Nephron (organoid): Measurements from ENCODE around the gene RADIL.

Experiments used
- H3K27ac Mint-ChIP-seq, 3 experiments: 2 replicates each; pipeline ENCODE4 v1.8.0; 2020; ENCODE audit warnings: mixed read lengths in 3 of 3, mild to moderate bottlenecking in 2 of 3, moderate library complexity in 1 of 3
- H3K27me3 Mint-ChIP-seq: 2 replicates; pipeline ENCODE4 v1.8.0; 2021; ENCODE audit warnings: low read depth, mild to moderate bottlenecking, moderate library complexity, mixed read lengths
- H3K36me3 Mint-ChIP-seq: 2 replicates; pipeline ENCODE4 v1.8.0; 2020; ENCODE audit warnings: low read depth, mixed read lengths
- H3K4me1 Mint-ChIP-seq: 2 replicates; pipeline ENCODE4 v1.8.0; 2020; ENCODE audit warnings: mixed read lengths
- H3K4me3 Mint-ChIP-seq, 3 experiments: 2 replicates each; pipeline ENCODE4 v1.8.0; 2020; ENCODE audit warnings: mild to moderate bottlenecking in 3 of 3, mixed read lengths in 3 of 3, moderate library complexity in 2 of 3
- H3K9me3 Mint-ChIP-seq: 2 replicates; pipeline ENCODE4 v1.8.0; 2020; ENCODE audit warnings: mixed read lengths
- CTCF ChIP-seq, 3 experiments: fragments of 200-600 bp; sonication (generic); IDR thresholded peaks; one replicate each; pipeline ENCODE4 v1.5.0; 2021; ENCODE audit warnings: antibody characterized with exemption in 3 of 3; ENCODE audit not compliant: unreplicated experiment in 3 of 3

RADIL gene

GRCh38 chr7:4886671-4887070, 3.2 kb upstream of the RADIL start:
- H3K27ac Mint-ChIP-seq: no peak overlapping the region
- no peak for TF ChIP-seq CTCF (IDR thresholded peaks at IDR 0.05; ENCODE audit: unreplicated experiment in 3 of 3)
- H3K27me3 Mint-ChIP-seq: peaks cover 27% of the 10 kb centered on the region
- no peaks in the 10 kb centered on the region for H3K9me3 Mint-ChIP-seq
- no peaks in the 10 kb centered on the region for H3K36me3 Mint-ChIP-seq
- H3K4me1 Mint-ChIP-seq: peaks cover 12% of the 10 kb centered on the region
- no peak overlapping the region for H3K4me3 Mint-ChIP-seq

GRCh38 chr7:4885317-4885807, 1.8 kb upstream of the RADIL start:
- Mint-ChIP-seq H3K27ac (no peak overlapping the region), H3K4me3 (peak overlapping the region in 2 of 3 experiments; percentile 27 to 30), H3K27me3 (peaks cover 21% of the 10 kb centered on the region), H3K4me1 (peaks cover 15% of the 10 kb centered on the region), H3K9me3 (no peaks in the 10 kb centered on the region), H3K36me3 (no peaks in the 10 kb centered on the region)
- no peak for TF ChIP-seq CTCF (IDR thresholded peaks at IDR 0.05; ENCODE audit: unreplicated experiment in 3 of 3)

- peaks cover 20% of the 10 kb centered on the region for H3K27me3 Mint-ChIP-seq
- no peak overlapping the region for H3K27ac Mint-ChIP-seq
- peak overlapping the region; percentile 25 to 74 (median 53) for H3K4me3 Mint-ChIP-seq
- TF ChIP-seq CTCF (IDR thresholded peaks at IDR 0.05; ENCODE audit: unreplicated experiment in 3 of 3): no peak
- no peaks in the 10 kb centered on the region for H3K36me3 Mint-ChIP-seq
- H3K4me1 Mint-ChIP-seq: peaks cover 19% of the 10 kb centered on the region
- H3K9me3 Mint-ChIP-seq: no peaks in the 10 kb centered on the region
These were observed 648 bp upstream of the RADIL start for GRCh38 chr7:4884164-4884563.

- Mint-ChIP-seq H3K36me3 (no peaks in the 10 kb centered on the region), H3K27ac (no peak overlapping the region), H3K4me3 (peak overlapping the region; percentile 83 to 89 (median 87)), H3K9me3 (no peaks in the 10 kb centered on the region), H3K4me1 (peaks cover 19% of the 10 kb centered on the region), H3K27me3 (peaks cover 18% of the 10 kb centered on the region)
- TF ChIP-seq CTCF (IDR thresholded peaks at IDR 0.05; ENCODE audit: unreplicated experiment in 3 of 3): no peak
These were observed 514 bp downstream of the RADIL start for GRCh38 chr7:4883033-4883371.

- H3K27me3 Mint-ChIP-seq: peaks cover 18% of the 10 kb centered on the region
- peak overlapping the region; percentile 37 to 72 (median 69) for H3K27ac Mint-ChIP-seq
- no peak for TF ChIP-seq CTCF (IDR thresholded peaks at IDR 0.05; ENCODE audit: unreplicated experiment in 3 of 3)
These were observed 1.1 kb downstream of the RADIL start for GRCh38 chr7:4882169-4883032.

GRCh38 chr7:4880218-4880617, 3.3 kb downstream of the RADIL start:
- Mint-ChIP-seq H3K27ac (peak overlapping the region in 2 of 3 experiments; percentile 38 to 40), H3K4me1 (peaks cover 19% of the 10 kb centered on the region), H3K36me3 (no peaks in the 10 kb centered on the region), H3K4me3 (peak overlapping the region; percentile 53 to 79 (median 65)), H3K27me3 (peaks cover 18% of the 10 kb centered on the region), H3K9me3 (no peaks in the 10 kb centered on the region)
- no peak for TF ChIP-seq CTCF (IDR thresholded peaks at IDR 0.05; ENCODE audit: unreplicated experiment in 3 of 3)

More at GRCh38 chr7:4882169-4883032, 1.1 kb downstream of the RADIL start:
- Mint-ChIP-seq H3K4me3 (peak overlapping the region; percentile 83 to 89 (median 87)), H3K4me1 (peaks cover 19% of the 10 kb centered on the region), H3K9me3 (no peaks in the 10 kb centered on the region), H3K36me3 (no peaks in the 10 kb centered on the region)
